ENCODE measurements around the gene USP16.

The USP16 gene

GRCh38 chr21:29085106-29085752 is 60.8 kb downstream of the USP16 start:
- DNase-seq = no peak

- DNase-seq = no peak
Observed at GRCh38 chr21:29091033-29091432, 66.6 kb downstream of the USP16 start.

- DNase-seq = no peak
Observed at GRCh38 chr21:29092102-29092959, 67.9 kb downstream of the USP16 start.

- no peak for DNase-seq
Observed at GRCh38 chr21:29096218-29097015, 71.9 kb downstream of the USP16 start.

GRCh38 chr21:29098156-29098555 is 73.7 kb downstream of the USP16 start:
- DNase-seq = no peak

GRCh38 chr21:29102791-29103257 is 78.4 kb downstream of the USP16 start:
- no peak for DNase-seq

Measured in NCI-H446 treated with DMSO at 0.1 percent for 48 hours (cell line).